CD4-positive, alpha-beta T cell (primary cell): Measurements from ENCODE around the gene PDE3B. TPM values are rescaled to one million over a fixed set of nuclear protein-coding genes. Genes with fewer than 3 reads are reported as not detected.
"Not testable (repeated sequence)": the region's sequence is repeated elsewhere in the genome, so short reads cannot be mapped to it uniquely, and the experiment has no call there.

Experiments
- ATAC-seq: fragments of 200-7000 bp; cut with Tn5 transposase; one replicate; pipeline ENCODE4 v1.10.0; 2022; ENCODE audit warnings: mild to moderate bottlenecking; ENCODE audit not compliant: poor library complexity
- CTCF ChIA-PET: fragments of 350-600 bp; sonication (Branson Sonifier 250); formaldehyde crosslinking; loops from one replicate; lab custom pipeline; 2021; ENCODE audit warnings: antibody characterized with exemption, inconsistent platforms; lab: Charles Lee
- POLR2A ChIA-PET: fragments of 350-600 bp; sonication (Branson Sonifier 250); formaldehyde crosslinking; loops from one replicate; lab custom pipeline; 2021; ENCODE audit warnings: antibody characterized with exemption, inconsistent platforms; lab: Charles Lee
- DNase-seq, 14 experiments: peaks; one replicate each; pipeline ENCODE4 v3.0.0-alpha.2; 2013 to 2020; ENCODE audit warnings: mixed read lengths in 2 of 14
- H3K27ac ChIP-seq, 2 donors: one replicate each; pipeline versions ENCODE4 v1.5.1 to v1.7.0; 2013; ENCODE audit warnings: low read length in 2 of 2, low read depth in 1 of 2, mild to moderate bottlenecking in 1 of 2
- H3K27me3 ChIP-seq, 2 experiments: 1 replicate in 1 of 2; 2 replicates in 1 of 2; pipeline versions ENCODE4 v1.6.1 to v1.7.0; 2013; ENCODE audit warnings: low read length in 2 of 2, control low read depth in 1 of 2, mild to moderate bottlenecking in 1 of 2, moderate library complexity in 1 of 2; ENCODE audit not compliant: insufficient read depth in 2 of 2, control insufficient read depth in 1 of 2
- H3K36me3 ChIP-seq: one replicate; pipeline ENCODE4 v1.6.1; 2013; ENCODE audit warnings: low read length, control low read depth; ENCODE audit not compliant: insufficient read depth
- H3K4me1 ChIP-seq: one replicate; pipeline ENCODE4 v1.6.1; 2013; ENCODE audit warnings: low read length, control low read depth; ENCODE audit not compliant: insufficient read depth
- H3K4me3 ChIP-seq: one replicate; pipeline ENCODE4 v1.5.1; 2013; ENCODE audit warnings: mild to moderate bottlenecking, low read length, moderate library complexity
- H3K9me3 ChIP-seq, 2 experiments: 1 replicate in 1 of 2; 2 replicates in 1 of 2; pipeline versions ENCODE4 v1.6.1 to v1.7.0; 2013; ENCODE audit warnings: low read length in 2 of 2, mild to moderate bottlenecking in 2 of 2, control low read depth in 1 of 2, moderate library complexity in 1 of 2; ENCODE audit not compliant: control insufficient read depth in 1 of 2, insufficient read depth in 1 of 2
- H3K27ac Mint-ChIP-seq: one replicate; pipeline ENCODE4 v1.8.0; 2020; ENCODE audit warnings: mixed read lengths
- H3K27me3 Mint-ChIP-seq: one replicate; pipeline ENCODE4 v1.8.0; 2021; ENCODE audit warnings: mixed read lengths
- H3K36me3 Mint-ChIP-seq: one replicate; pipeline ENCODE4 v1.8.0; 2021; ENCODE audit warnings: low read depth, mixed read lengths
- H3K4me1 Mint-ChIP-seq: one replicate; pipeline ENCODE4 v1.8.0; 2021; ENCODE audit warnings: low read depth, mixed read lengths
- H3K4me3 Mint-ChIP-seq: one replicate; pipeline ENCODE4 v1.8.0; 2020; ENCODE audit warnings: mild to moderate bottlenecking, mixed read lengths
- H3K9me3 Mint-ChIP-seq: one replicate; pipeline ENCODE4 v1.8.0; 2020; ENCODE audit warnings: mixed read lengths
- intact Hi-C, 2 experiments: fragments of 100-400 bp; cut with DNase I in 1 of 2; cut with micrococcal nuclease in 1 of 2; formaldehyde crosslinking; loops; one replicate each; pipeline versions ENCODE4 v1.15.1 to v1.9.0; 2023 to 2025; cut with DNase I, micrococcal nuclease
- total RNA-seq, 174 experiments: library from RNA in 2 of 174; stranded (reverse) in 2 of 174; gene quantifications; one replicate each; pipeline ENCODE4 v1.2.3 and lab custom pipeline; 2021 to 2026
- TF ChIP-seq, protein P1 (sequence below): fragments of 200-600 bp; IDR thresholded peaks from one replicate; pipeline ENCODE4 v1.8.0; 2022; ENCODE audit warnings: antibody characterized with exemption, mild to moderate bottlenecking

PDE3B gene
- total RNA-seq, 2 experiments from 2014 or later, result 103 to 106 TPM

DNA sequence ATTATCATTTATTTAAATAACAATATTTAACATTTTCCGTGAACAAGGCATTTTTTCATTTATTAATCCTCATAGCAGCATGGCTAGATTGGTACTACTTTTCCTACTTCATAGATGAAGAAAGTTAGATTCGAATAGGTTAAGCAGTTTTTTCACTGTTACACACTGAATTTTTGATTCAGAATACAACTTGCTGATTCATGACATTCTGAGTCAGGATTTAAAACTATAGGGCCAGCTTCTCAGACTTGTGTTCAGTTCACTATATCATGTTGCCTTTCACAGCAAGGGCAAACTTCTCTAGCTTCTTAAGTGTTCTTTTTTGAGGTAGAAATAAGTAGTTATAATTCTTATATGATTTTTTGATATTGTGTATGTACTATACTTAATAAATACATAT lies 216.9 kb downstream of the PDE3B start:
- TF ChIP-seq, protein P1, sequence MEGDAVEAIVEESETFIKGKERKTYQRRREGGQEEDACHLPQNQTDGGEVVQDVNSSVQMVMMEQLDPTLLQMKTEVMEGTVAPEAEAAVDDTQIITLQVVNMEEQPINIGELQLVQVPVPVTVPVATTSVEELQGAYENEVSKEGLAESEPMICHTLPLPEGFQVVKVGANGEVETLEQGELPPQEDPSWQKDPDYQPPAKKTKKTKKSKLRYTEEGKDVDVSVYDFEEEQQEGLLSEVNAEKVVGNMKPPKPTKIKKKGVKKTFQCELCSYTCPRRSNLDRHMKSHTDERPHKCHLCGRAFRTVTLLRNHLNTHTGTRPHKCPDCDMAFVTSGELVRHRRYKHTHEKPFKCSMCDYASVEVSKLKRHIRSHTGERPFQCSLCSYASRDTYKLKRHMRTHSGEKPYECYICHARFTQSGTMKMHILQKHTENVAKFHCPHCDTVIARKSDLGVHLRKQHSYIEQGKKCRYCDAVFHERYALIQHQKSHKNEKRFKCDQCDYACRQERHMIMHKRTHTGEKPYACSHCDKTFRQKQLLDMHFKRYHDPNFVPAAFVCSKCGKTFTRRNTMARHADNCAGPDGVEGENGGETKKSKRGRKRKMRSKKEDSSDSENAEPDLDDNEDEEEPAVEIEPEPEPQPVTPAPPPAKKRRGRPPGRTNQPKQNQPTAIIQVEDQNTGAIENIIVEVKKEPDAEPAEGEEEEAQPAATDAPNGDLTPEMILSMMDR, result no peak
- intact Hi-C loops, result no loop called here
- ChIA-PET CTCF (interaction anchor here (1.1 kb wide), 1 partner anchor 48 kb away, joined by 3 read pairs; no protein-coding TSS in a partner anchor), POLR2A (interaction anchor here (0.9 kb wide), 1 partner anchor 29 kb away, joined by 4 read pairs; no protein-coding TSS in a partner anchor)
- H3K27ac ChIP-seq, result no peak overlapping the region
- H3K27me3 Mint-ChIP-seq, result no peaks in the 10 kb centered on the region
- no peak for ATAC-seq
- no peak for DNase-seq
- H3K4me1 ChIP-seq, result no peaks in the 10 kb centered on the region
- peaks cover 82% of the 10 kb centered on the region for H3K36me3 Mint-ChIP-seq
- no peaks in the 10 kb centered on the region for H3K27me3 ChIP-seq
- peaks cover 0 to 3% of the 10 kb centered on the region in 2 experiments for H3K9me3 ChIP-seq
- peaks cover 26% of the 10 kb centered on the region for H3K36me3 ChIP-seq
- H3K27ac Mint-ChIP-seq, result no peak overlapping the region
- peaks cover 8% of the 10 kb centered on the region for H3K4me1 Mint-ChIP-seq
- no peak overlapping the region for H3K4me3 ChIP-seq
- H3K4me3 Mint-ChIP-seq, result no peak overlapping the region
- no peaks in the 10 kb centered on the region for H3K9me3 Mint-ChIP-seq

DNA sequence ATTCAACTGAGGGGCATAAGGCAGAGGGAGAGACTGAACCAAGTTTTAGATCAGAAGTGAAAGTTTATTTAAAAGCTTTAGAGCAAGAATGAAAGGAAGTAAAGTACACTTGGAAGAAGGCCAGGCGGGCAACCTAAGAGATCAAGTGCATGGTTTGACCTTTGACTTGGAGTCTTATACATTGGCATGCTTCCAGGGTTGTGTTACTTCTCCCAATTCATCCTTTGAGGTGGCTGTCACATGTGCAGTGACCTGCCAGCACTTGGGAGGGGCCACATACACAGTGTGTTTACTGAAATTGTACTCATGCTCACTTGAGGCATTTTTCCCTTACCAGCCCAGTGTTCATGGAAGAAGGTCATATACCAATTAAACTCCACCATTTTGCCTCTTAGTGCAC lies 218.1 kb downstream of the PDE3B start:
- Histone ChIP-seq H3K9me3 (peaks cover 0 to 3% of the 10 kb centered on the region in 2 experiments), H3K27me3 (no peaks in the 10 kb centered on the region), H3K4me3 (no peak overlapping the region), H3K27ac (no peak overlapping the region), H3K36me3 (peaks cover 29% of the 10 kb centered on the region), H3K4me1 (no peaks in the 10 kb centered on the region)
- DNase-seq, result no peak
- intact Hi-C loops, result no loop called here
- Mint-ChIP-seq H3K9me3 (no peaks in the 10 kb centered on the region), H3K27ac (peak overlapping the region; percentile 20), H3K4me1 (peaks cover 7% of the 10 kb centered on the region), H3K4me3 (no peak overlapping the region), H3K36me3 (peaks cover 83% of the 10 kb centered on the region), H3K27me3 (no peaks in the 10 kb centered on the region)
- ATAC-seq, result no peak
- ChIA-PET CTCF (no interaction called here), POLR2A (no interaction called here)
- TF ChIP-seq, protein P1, result no peak

DNA sequence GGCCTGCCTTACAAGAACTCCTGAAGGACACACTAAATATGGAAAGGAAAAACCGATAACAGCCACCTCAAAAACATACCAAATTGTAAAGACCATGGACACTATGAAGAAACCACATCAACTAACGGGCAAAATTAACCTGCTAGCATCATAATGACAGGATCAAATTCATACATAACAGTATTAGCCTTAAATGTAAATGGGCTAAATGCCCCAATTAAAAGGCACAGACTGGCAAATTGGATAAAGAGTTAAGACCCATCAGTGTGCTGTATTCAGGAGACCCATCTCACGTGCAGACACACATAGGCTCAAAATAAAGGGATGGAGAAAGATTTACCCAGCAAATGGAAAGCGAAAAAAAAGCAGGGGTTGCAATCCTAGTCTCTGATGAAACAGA lies 220.2 kb downstream of the PDE3B start:
- H3K4me3 Mint-ChIP-seq, POLR2A ChIA-PET, ATAC-seq, H3K4me3 ChIP-seq, H3K9me3 Mint-ChIP-seq, H3K27ac ChIP-seq, H3K4me1 Mint-ChIP-seq, H3K4me1 ChIP-seq, H3K9me3 ChIP-seq, CTCF ChIA-PET, DNase-seq, H3K27ac Mint-ChIP-seq, H3K27me3 ChIP-seq, intact Hi-C loops, H3K27me3 Mint-ChIP-seq: not testable (repeated sequence)
- peaks cover 80% of the 10 kb centered on the region for H3K36me3 Mint-ChIP-seq
- H3K36me3 ChIP-seq, result peaks cover 44% of the 10 kb centered on the region

DNA sequence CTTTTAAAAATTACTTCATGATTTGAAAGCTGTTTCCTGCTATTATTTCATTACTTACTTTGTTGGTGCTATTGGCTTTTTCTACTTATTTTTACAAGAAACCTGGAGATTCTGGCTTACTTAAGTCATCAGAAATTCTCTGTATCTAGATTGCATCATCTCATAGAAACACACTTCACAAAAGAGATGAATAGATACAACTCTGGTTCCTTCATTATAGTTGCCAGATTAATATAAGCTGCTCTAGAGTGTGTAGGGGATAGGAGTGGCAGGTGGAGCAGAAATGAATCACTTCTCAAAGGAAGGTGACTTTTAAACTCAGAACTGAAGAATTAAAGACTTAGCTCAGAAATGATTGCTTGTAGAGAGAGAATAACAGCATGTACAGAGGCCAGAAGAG lies 228.4 kb downstream of the PDE3B start:
- peaks cover 4% of the 10 kb centered on the region for H3K4me1 Mint-ChIP-seq
- H3K27ac ChIP-seq, result no peak overlapping the region
- no peaks in the 10 kb centered on the region for H3K9me3 ChIP-seq
- DNase-seq, result no peak
- intact Hi-C loops, result no loop called here
- no peaks in the 10 kb centered on the region for H3K27me3 Mint-ChIP-seq
- TF ChIP-seq, protein P1, result no peak
- no peaks in the 10 kb centered on the region for H3K9me3 Mint-ChIP-seq
- H3K36me3 Mint-ChIP-seq, result peaks cover 83% of the 10 kb centered on the region
- H3K27me3 ChIP-seq, result no peaks in the 10 kb centered on the region
- peak overlapping the region; percentile 1 for H3K27ac Mint-ChIP-seq
- ATAC-seq, result no peak
- ChIA-PET CTCF (interaction anchor here (1.7 kb wide), 1 partner anchor 33 kb away, joined by 5 read pairs; no protein-coding TSS in a partner anchor), POLR2A (interaction anchor here (1.1 to 1.5 kb wide), 2 partner anchors 10 to 20 kb away, joined by 3 to 4 read pairs; partner anchors contain the start of gene CYP2R1)
- H3K4me3 Mint-ChIP-seq, result no peak overlapping the region
- no peaks in the 10 kb centered on the region for H3K4me1 ChIP-seq
- H3K36me3 ChIP-seq, result peaks cover 48% of the 10 kb centered on the region
- H3K4me3 ChIP-seq, result no peak overlapping the region
